Esophagus muscularis mucosa (tissue), 4 donors: ENCODE results near the gene CCBE1. TPM values are rescaled to one million over a fixed set of nuclear protein-coding genes. Genes with fewer than 3 reads are reported as not detected.

Experiments used
- DNase-seq: peaks from one replicate; pipeline ENCODE4 v3.0.0-alpha.2; 2017; ENCODE audit errors: extremely low spot score
- H3K27ac ChIP-seq, 4 donors: fragments of 200-600 bp; sonication (generic); replicated peaks in 1 of 4; 1 replicate in 3 of 4; 2 replicates in 1 of 4; pipeline ENCODE4 v1.5.1; 2016 to 2019; ENCODE audit warnings: mild to moderate bottlenecking in 1 of 4
- H3K27me3 ChIP-seq, 4 donors: fragments of 200-600 bp; sonication (generic); one replicate each; pipeline versions ENCODE4 v1.5.1 to v1.6.0; 2016 to 2019
- H3K36me3 ChIP-seq, 4 donors: fragments of 200-600 bp; sonication (generic); one replicate each; pipeline ENCODE4 v1.5.1; 2016 to 2019
- H3K4me1 ChIP-seq, 4 donors: fragments of 200-600 bp; sonication (generic); one replicate each; pipeline ENCODE4 v1.5.1; 2016 to 2019
- H3K4me3 ChIP-seq, 4 donors: fragments of 200-600 bp; sonication (generic); 1 replicate in 2 of 4; 2 replicates in 2 of 4; pipeline ENCODE4 v1.5.1; 2016 to 2019; ENCODE audit warnings: mild to moderate bottlenecking in 4 of 4, moderate library complexity in 1 of 4
- H3K9me3 ChIP-seq, 4 donors: fragments of 200-600 bp; sonication (generic); 1 replicate in 3 of 4; 2 replicates in 1 of 4; pipeline ENCODE4 v1.5.1; 2016 to 2019
- CTCF ChIP-seq, 3 experiments: fragments of 200-600 bp in 2 of 3; fragments of 450-650 bp in 1 of 3; sonication (generic) in 2 of 3; IDR thresholded peaks; one replicate each; pipeline ENCODE4 v1.5.1; 2017 to 2019; ENCODE audit warnings: antibody characterized with exemption in 3 of 3, mild to moderate bottlenecking in 2 of 3, moderate library complexity in 1 of 3
- EP300 ChIP-seq: sonication (generic); formaldehyde crosslinking; IDR thresholded peaks from one replicate; pipeline ENCODE4 v1.6.1; 2017; ENCODE audit warnings: antibody characterized with exemption
- POLR2A ChIP-seq: fragments of 450-650 bp; IDR thresholded peaks from one replicate; pipeline ENCODE4 v1.6.1; 2017; ENCODE audit warnings: antibody characterized with exemption, moderate library complexity, mild to moderate bottlenecking, low read depth
- POLR2AphosphoS5 ChIP-seq, 2 donors: sonication (generic); formaldehyde crosslinking; IDR thresholded peaks; one replicate each; pipeline ENCODE4 v1.6.1; 2017; ENCODE audit warnings: antibody characterized with exemption in 2 of 2
- WGBS: methylation state at CpG from one replicate; pipeline ENCODE4 v1.1.5; 2018; 5-methylcytosine and 5-hydroxymethylcytosine counted together
- intact Hi-C: fragments of 100-400 bp; cut with DNase I; formaldehyde crosslinking; loops from one replicate; pipeline ENCODE4 v1.15.1; 2023
- total RNA-seq, 4 donors: library from RNA; depleted of rRNA; stranded (reverse); fragments of >200 nt; gene quantifications; one replicate each; pipeline versions ENCODE4 v1.1.0 to v1.2.1, GENCODE V29; 2016

CCBE1 gene
- total RNA-seq, 4 donors from 2014 or later, result 1.6 to 11.1 (median 2.7) TPM

- H3K27ac ChIP-seq, result no peak overlapping the region
- no peaks in the 10 kb centered on the region for H3K36me3 ChIP-seq
- H3K4me3 ChIP-seq, result no peak overlapping the region
- TF ChIP-seq POLR2A (no peak), EP300 (no peak), POLR2AphosphoS5 (IDR thresholded peaks at IDR 0.05) (no peak), CTCF (IDR thresholded peaks at IDR 0.05) (no peak)
- no peaks in the 10 kb centered on the region for H3K27me3 ChIP-seq
- H3K4me1 ChIP-seq, result peaks cover 0 to 9% (median 0%) of the 10 kb centered on the region in 4 donors
- no peaks in the 10 kb centered on the region for H3K9me3 ChIP-seq
- intact Hi-C loops, result no loop called here
- 60% methylated on average over 4 of the region's 6 CpGs for WGBS
- DNase-seq, result no peak
These were observed 80.7 kb downstream of the CCBE1 start for GRCh38 chr18:59616501-59616900.

- H3K4me1 ChIP-seq, result peaks cover 0 to 9% (median 0%) of the 10 kb centered on the region in 4 donors
- no peak overlapping the region for H3K4me3 ChIP-seq
- H3K36me3 ChIP-seq, result no peaks in the 10 kb centered on the region
- H3K9me3 ChIP-seq, result no peaks in the 10 kb centered on the region
- intact Hi-C loops, result no loop called here
- no peak overlapping the region for H3K27ac ChIP-seq
- TF ChIP-seq CTCF (IDR thresholded peaks at IDR 0.05) (no peak), POLR2AphosphoS5 (IDR thresholded peaks at IDR 0.05) (no peak), POLR2A (no peak), EP300 (no peak)
- WGBS, result 96% methylated on average over 12 of the region's 12 CpGs
- DNase-seq, result peak; percentile 57
- H3K27me3 ChIP-seq, result no peaks in the 10 kb centered on the region
These were observed 83.3 kb downstream of the CCBE1 start for GRCh38 chr18:59613903-59614302.

GRCh38 chr18:59612381-59612780 is 84.8 kb downstream of the CCBE1 start:
- Histone ChIP-seq H3K27ac (no peak overlapping the region), H3K4me1 (peaks cover 0 to 9% (median 0%) of the 10 kb centered on the region in 4 donors), H3K36me3 (no peaks in the 10 kb centered on the region), H3K9me3 (no peaks in the 10 kb centered on the region), H3K27me3 (no peaks in the 10 kb centered on the region), H3K4me3 (no peak overlapping the region)
- peak; percentile 62 for DNase-seq
- TF ChIP-seq EP300 (no peak), CTCF (IDR thresholded peaks at IDR 0.05) (no peak), POLR2A (no peak), POLR2AphosphoS5 (IDR thresholded peaks at IDR 0.05) (no peak)
- 70% methylated on average over 1 of the region's 1 CpG for WGBS
- intact Hi-C loops, result no loop called here

GRCh38 chr18:59610546-59611140 is 86.6 kb downstream of the CCBE1 start:
- 100% methylated on average over 2 of the region's 5 CpGs for WGBS
- intact Hi-C loops, result no loop called here
- peaks cover 0 to 9% (median 2%) of the 10 kb centered on the region in 4 donors for H3K4me1 ChIP-seq

More at GRCh38 chr18:59610546-59611140, 86.6 kb downstream of the CCBE1 start:
- Histone ChIP-seq H3K9me3 (no peaks in the 10 kb centered on the region), H3K27ac (no peak overlapping the region), H3K4me3 (no peak overlapping the region), H3K27me3 (no peaks in the 10 kb centered on the region), H3K36me3 (no peaks in the 10 kb centered on the region)
- peak; percentile 86 for DNase-seq
- TF ChIP-seq POLR2AphosphoS5 (IDR thresholded peaks at IDR 0.05), result no peak
- TF ChIP-seq EP300, result no peak
- TF ChIP-seq CTCF (IDR thresholded peaks at IDR 0.05), result no peak
- no peak for TF ChIP-seq POLR2A
